SU-DHL-6 (cell line): ENCODE data around the gene TP53AIP1.

Experiments
- CTCF ChIP-seq: fragments of 200-600 bp; sonication (generic); IDR thresholded peaks from one replicate; pipeline ENCODE4 v1.5.1; 2017; ENCODE audit warnings: antibody characterized with exemption, mild to moderate bottlenecking, low read length, moderate library complexity; ENCODE audit not compliant: insufficient read depth, poor library complexity, severe bottlenecking
- EZH2phosphoT487 ChIP-seq: fragments of 200-600 bp; sonication (generic), shearing (Covaris generic); conservative IDR thresholded peaks from 2 replicates; pipeline ENCODE4 v1.6.1; 2018; ENCODE audit warnings: mild to moderate bottlenecking, antibody characterized with exemption, low read length, moderate library complexity, mixed read lengths

- TF ChIP-seq CTCF, result no peak
- no peak for TF ChIP-seq EZH2phosphoT487
Measured at GRCh38 chr11:128926000-128926399, 16.7 kb downstream of the TP53AIP1 start.
